HFFc6 (cell line): Measurements from ENCODE around the gene C5orf24. TPM values are rescaled to one million over a fixed set of nuclear protein-coding genes. Genes with fewer than 3 reads are reported as not detected.
"Not testable (repeated sequence)": the region's sequence is repeated elsewhere in the genome, so short reads cannot be mapped to it uniquely, and the experiment has no call there.

Experiments used
- DNase-seq: peaks from one replicate; pipeline ENCODE4 v3.0.0-alpha.2; 2018
- H3K27ac Mint-ChIP-seq: 2 replicates; pipeline ENCODE4 v1.8.0; 2020; ENCODE audit warnings: mild to moderate bottlenecking, mixed read lengths
- H3K27me3 Mint-ChIP-seq: 2 replicates; pipeline ENCODE4 v1.8.0; 2021; ENCODE audit warnings: mild to moderate bottlenecking, moderate library complexity, mixed read lengths; ENCODE audit not compliant: insufficient read depth
- H3K36me3 Mint-ChIP-seq: 2 replicates; pipeline ENCODE4 v1.8.0; 2021; ENCODE audit warnings: low read depth, mixed read lengths
- H3K4me1 Mint-ChIP-seq: 2 replicates; pipeline ENCODE4 v1.8.0; 2020; ENCODE audit warnings: low read depth, mixed read lengths
- H3K4me3 Mint-ChIP-seq: 2 replicates; pipeline ENCODE4 v1.8.0; 2020; ENCODE audit warnings: mild to moderate bottlenecking, moderate library complexity, mixed read lengths
- H3K9me3 Mint-ChIP-seq: 2 replicates; pipeline ENCODE4 v1.8.0; 2020; ENCODE audit warnings: mild to moderate bottlenecking, mixed read lengths
- total RNA-seq, 6 experiments: library from RNA; stranded (reverse); fragmentation: NEBNext Ultra II Directional; extraction: Animal tissue kit (Norgen Biotek cat#: 25700); gene quantifications; 2 replicates in 1 of 6; 3 replicates in 5 of 6; pipeline ENCODE4 v1.2.3, GENCODE V29; 2021
- TF ChIP-seq, protein P1 (sequence below): fragments of 200-600 bp; sonication (generic); IDR thresholded peaks from 2 replicates; pipeline ENCODE4 v1.5.0; 2021; ENCODE audit warnings: antibody characterized with exemption, mild to moderate bottlenecking

The C5orf24 gene
- total RNA-seq, 6 experiments from 2014 or later: 48.8 to 61.5 (median 57.6) TPM

DNA sequence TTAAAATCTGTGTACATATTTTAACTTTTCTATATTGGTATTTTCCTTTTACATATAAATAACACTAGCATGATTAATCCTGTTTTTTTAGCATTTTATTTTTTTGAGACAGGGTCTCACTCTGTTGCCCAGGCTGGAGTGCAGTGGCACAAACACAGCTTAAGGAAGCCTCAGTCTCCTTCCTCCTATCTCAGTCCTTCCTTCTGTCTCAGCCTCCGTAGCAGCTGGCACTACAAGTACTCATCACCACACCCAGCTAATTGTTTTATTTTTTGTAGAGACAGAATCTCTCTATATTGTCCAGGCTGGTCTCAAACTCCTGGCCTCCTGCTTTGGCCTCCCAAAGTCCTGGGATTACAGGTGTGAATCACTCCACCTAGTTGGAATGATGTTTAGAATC, 1.5 kb upstream of the C5orf24 start:
- H3K27me3 Mint-ChIP-seq: peaks cover 3% of the 10 kb centered on the region
- H3K27ac Mint-ChIP-seq: peak overlapping the region; percentile 98
- H3K36me3 Mint-ChIP-seq: peaks cover 31% of the 10 kb centered on the region

DNA sequence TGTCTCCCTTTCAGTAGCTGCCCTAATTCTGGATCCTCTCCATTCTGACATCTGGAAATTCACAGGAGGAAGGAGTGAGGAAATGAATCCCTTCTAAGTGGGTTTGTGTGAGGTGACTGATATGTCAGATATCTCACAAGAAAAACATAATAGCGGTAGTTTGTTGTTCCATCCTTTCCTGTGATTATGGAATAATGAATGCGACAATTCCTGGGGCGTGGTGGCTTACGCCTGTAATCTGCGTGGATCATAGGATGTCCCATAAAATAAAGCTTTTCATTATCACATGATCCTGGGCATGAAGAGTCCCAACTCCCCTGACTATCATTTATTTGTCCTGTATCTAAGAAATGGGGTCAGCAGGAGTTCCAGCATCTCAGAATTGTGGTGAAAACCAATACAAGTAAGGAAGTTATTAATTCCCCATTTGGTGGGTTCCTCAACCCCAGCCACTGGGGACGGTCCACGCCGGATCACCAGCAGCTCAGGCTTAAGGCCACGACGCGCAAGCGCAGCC, 375 bp upstream of the C5orf24 start:
- Mint-ChIP-seq H3K36me3 (peaks cover 25% of the 10 kb centered on the region), H3K4me1 (peaks cover 56% of the 10 kb centered on the region), H3K27me3 (peaks cover 3% of the 10 kb centered on the region), H3K4me3 (peak overlapping the region; percentile 97), H3K9me3 (no peaks in the 10 kb centered on the region), H3K27ac (peak overlapping the region; percentile 98)
- DNase-seq: peak; percentile 49
- TF ChIP-seq, protein P1, sequence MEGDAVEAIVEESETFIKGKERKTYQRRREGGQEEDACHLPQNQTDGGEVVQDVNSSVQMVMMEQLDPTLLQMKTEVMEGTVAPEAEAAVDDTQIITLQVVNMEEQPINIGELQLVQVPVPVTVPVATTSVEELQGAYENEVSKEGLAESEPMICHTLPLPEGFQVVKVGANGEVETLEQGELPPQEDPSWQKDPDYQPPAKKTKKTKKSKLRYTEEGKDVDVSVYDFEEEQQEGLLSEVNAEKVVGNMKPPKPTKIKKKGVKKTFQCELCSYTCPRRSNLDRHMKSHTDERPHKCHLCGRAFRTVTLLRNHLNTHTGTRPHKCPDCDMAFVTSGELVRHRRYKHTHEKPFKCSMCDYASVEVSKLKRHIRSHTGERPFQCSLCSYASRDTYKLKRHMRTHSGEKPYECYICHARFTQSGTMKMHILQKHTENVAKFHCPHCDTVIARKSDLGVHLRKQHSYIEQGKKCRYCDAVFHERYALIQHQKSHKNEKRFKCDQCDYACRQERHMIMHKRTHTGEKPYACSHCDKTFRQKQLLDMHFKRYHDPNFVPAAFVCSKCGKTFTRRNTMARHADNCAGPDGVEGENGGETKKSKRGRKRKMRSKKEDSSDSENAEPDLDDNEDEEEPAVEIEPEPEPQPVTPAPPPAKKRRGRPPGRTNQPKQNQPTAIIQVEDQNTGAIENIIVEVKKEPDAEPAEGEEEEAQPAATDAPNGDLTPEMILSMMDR: no peak

More for the DNA sequence above, 1.5 kb upstream of the C5orf24 start:
- Mint-ChIP-seq H3K9me3 (no peaks in the 10 kb centered on the region), H3K4me1 (peaks cover 47% of the 10 kb centered on the region), H3K4me3 (no peak overlapping the region)
- DNase-seq: no peak
- TF ChIP-seq, protein P1: no peak

DNA sequence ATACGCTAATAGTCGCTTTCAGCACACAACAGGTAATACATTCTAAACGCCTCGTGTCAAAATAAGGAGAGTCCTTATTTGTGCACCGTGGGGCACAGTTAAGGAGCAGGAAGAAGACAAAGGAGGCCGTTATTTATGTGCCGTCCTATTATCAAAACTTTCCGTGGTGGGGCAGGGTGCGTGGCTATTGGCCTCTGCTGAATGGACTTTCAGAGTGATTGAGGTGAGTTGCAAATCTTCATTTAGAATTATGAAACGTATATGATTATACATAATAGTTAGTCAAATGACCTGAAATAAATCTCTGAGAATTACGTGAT, 833 bp downstream of the C5orf24 start:
- peak overlapping the region; percentile 97 for H3K4me3 Mint-ChIP-seq
- H3K9me3 Mint-ChIP-seq: no peaks in the 10 kb centered on the region
- H3K27me3 Mint-ChIP-seq: peaks cover 2% of the 10 kb centered on the region
- H3K36me3 Mint-ChIP-seq: peaks cover 20% of the 10 kb centered on the region
- peaks cover 56% of the 10 kb centered on the region for H3K4me1 Mint-ChIP-seq
- H3K27ac Mint-ChIP-seq: peak overlapping the region; percentile 98
- TF ChIP-seq, protein P1: no peak
- no peak for DNase-seq

DNA sequence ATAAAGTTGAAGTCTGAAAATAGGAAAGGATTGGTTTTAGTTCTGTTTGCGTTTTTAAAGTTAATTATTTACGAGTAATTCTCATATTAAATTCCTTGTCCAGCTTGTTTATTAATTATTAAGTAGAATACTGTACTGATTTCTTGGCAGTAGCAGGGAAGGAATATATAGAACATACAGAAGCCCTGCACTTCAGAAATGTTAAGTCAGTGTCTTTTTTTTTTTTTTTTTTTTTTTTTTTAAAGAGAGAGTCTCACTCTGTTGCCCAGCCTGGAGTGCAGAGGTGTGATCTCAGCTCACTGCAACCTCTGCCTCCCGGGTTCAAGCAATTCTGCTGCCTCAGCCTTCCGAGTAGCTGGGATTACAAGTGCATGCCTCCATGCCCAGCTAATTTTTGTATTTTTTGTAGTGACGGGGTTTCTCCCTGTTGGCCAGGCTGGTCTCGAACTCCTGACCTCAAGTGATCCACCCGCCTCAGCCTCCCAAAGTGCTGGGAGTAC, 3.7 kb downstream of the C5orf24 start:
- H3K4me3 Mint-ChIP-seq, H3K9me3 Mint-ChIP-seq, H3K27me3 Mint-ChIP-seq, DNase-seq: not testable (repeated sequence)
- Mint-ChIP-seq H3K27ac (peak overlapping the region; percentile 8; the same call in 1 of the 2 replicates), H3K4me1 (peaks cover 44% of the 10 kb centered on the region), H3K36me3 (peaks cover 20% of the 10 kb centered on the region)

DNA sequence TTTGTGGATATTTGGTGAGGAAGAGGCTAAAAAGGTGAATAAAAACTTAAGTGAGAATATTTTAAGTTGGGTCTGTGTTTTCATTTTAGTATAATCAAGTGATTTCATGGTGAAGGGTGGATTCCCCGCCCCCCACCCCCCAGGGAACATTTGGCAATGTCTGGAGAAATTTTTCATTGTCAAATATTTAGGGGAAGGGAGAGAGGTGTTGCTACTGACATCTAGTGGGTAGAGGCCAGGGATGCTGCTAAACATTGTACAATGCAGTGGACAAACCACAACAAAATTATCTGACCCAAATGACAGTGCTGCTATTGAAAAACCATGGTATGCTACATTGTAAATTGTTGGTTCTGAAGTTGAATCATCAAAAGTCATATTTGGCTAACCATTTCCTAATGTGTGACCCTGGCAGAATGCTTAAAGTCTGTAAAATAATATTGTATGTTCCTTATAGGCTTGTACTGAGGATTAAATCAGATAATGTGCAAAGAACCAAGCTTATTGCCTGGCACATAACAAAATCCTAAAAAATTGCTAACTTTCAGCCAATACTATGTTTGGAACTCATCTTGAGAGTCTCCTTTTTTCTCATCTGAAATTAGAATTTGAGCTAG, 5.6 kb downstream of the C5orf24 start:
- peak overlapping the region; percentile 68 for H3K4me3 Mint-ChIP-seq
- peaks cover 2% of the 10 kb centered on the region for H3K27me3 Mint-ChIP-seq
- TF ChIP-seq, protein P1: peak; percentile 76
- peaks cover 18% of the 10 kb centered on the region for H3K36me3 Mint-ChIP-seq
- H3K27ac Mint-ChIP-seq: peak overlapping the region; percentile 73
- peak; percentile 61 for DNase-seq
- peaks cover 31% of the 10 kb centered on the region for H3K4me1 Mint-ChIP-seq
- H3K9me3 Mint-ChIP-seq: no peaks in the 10 kb centered on the region

DNA sequence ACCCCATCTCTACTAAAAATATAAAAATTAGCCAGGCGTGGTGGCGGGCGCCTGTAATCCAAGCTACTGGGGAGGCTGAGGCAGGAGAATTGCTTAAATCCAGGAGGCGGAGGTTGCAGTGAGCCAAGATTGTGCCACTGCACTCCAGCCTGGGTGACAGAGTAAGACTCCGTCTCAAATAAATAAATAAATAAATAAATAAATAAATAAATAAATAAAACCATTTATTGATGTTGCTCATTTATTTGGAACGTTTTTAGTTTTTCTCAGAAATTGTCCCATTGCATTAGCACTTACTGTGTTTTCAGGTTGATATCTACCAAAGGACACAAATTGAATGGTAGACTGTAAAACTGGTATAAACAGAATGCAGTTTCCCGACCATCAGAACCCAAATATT, 10.7 kb downstream of the C5orf24 start:
- not testable (repeated sequence) for H3K27ac Mint-ChIP-seq, H3K4me3 Mint-ChIP-seq, H3K9me3 Mint-ChIP-seq, H3K4me1 Mint-ChIP-seq, DNase-seq, H3K27me3 Mint-ChIP-seq
- H3K36me3 Mint-ChIP-seq: peaks cover 16% of the 10 kb centered on the region; the same call in 1 of the 2 replicates
